Measurements from ENCODE around the gene RPL14.

The RPL14 gene

DNA sequence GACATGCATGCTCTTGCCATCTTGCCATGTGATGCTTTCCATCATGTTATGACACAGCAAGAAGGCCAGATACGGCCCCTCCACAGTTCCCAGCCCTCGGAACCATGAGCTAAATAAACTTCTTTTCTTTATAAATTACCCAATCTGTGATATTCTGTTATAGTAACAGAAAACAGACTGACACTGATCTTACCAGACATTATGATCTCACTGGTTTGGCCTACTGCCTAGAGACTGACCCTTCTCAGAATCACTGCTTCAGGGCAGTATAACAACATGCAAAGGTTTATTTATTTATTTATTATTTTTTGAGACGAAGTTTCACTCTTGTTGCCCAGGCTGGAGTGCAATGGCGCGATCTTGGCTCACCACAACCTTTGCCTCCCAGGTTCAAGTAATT lies 33.8 kb downstream of the RPL14 start:
- TF ChIP-seq CTCF (conservative IDR thresholded peaks at IDR 0.05; ENCODE audit: low read length) (no peak), EZH2phosphoT487 (IDR thresholded peaks at IDR 0.05; ENCODE audit: borderline replicate concordance) (no peak)
- no peak overlapping the region for H3K4me2 ChIP-seq (ENCODE audit: low read depth, low read length, poor library complexity, severe bottlenecking)
- peaks cover 12% of the 10 kb centered on the region; the same call in 1 of the 2 replicates for H3K36me3 ChIP-seq (ENCODE audit: insufficient read depth, low read length)
- H3K9ac ChIP-seq (ENCODE audit: low read depth, low read length, poor library complexity, severe bottlenecking) = no peak overlapping the region
- no peak overlapping the region for H3K4me3 ChIP-seq (ENCODE audit: low read length, poor library complexity, severe bottlenecking)
- H3F3A ChIP-seq (ENCODE audit: low read depth) = no peaks in the 10 kb centered on the region
- no peak overlapping the region for H2AFZ ChIP-seq (ENCODE audit: low read length)
- H3K4me1 ChIP-seq (ENCODE audit: insufficient read depth, low read length, poor library complexity, severe bottlenecking) = no peaks in the 10 kb centered on the region
- no peaks in the 10 kb centered on the region for H3K27me3 ChIP-seq (ENCODE audit: insufficient read depth, low read length, poor library complexity, severe bottlenecking)
- no peaks in the 10 kb centered on the region for H3K79me2 ChIP-seq (ENCODE audit: insufficient read depth, low read length)
- no peaks in the 10 kb centered on the region for H4K20me1 ChIP-seq (ENCODE audit: insufficient read depth, low read length, poor library complexity, severe bottlenecking)
- H3K9me2 ChIP-seq (replicated peaks; ENCODE audit: low read depth, low read length) = no peaks in the 10 kb centered on the region
- H3K9me3 ChIP-seq (ENCODE audit: insufficient read depth, low read depth, low read length) = peaks cover 16% of the 10 kb centered on the region; the same call in 1 of the 2 replicates

- no peak overlapping the region for H3K4me2 ChIP-seq (ENCODE audit: low read depth, low read length, poor library complexity, severe bottlenecking)
- no peaks in the 10 kb centered on the region for H3F3A ChIP-seq (ENCODE audit: low read depth)
- H3K9ac ChIP-seq (ENCODE audit: low read depth, low read length, poor library complexity, severe bottlenecking) = no peak overlapping the region
- no peaks in the 10 kb centered on the region for H3K27me3 ChIP-seq (ENCODE audit: insufficient read depth, low read length, poor library complexity, severe bottlenecking)
- H2AFZ ChIP-seq (ENCODE audit: low read length) = no peak overlapping the region
- H3K79me2 ChIP-seq (ENCODE audit: insufficient read depth, low read length) = no peaks in the 10 kb centered on the region
- no peaks in the 10 kb centered on the region for H3K9me3 ChIP-seq (ENCODE audit: insufficient read depth, low read depth, low read length)
- no peaks in the 10 kb centered on the region for H3K36me3 ChIP-seq (ENCODE audit: insufficient read depth, low read length)
- no peaks in the 10 kb centered on the region for H4K20me1 ChIP-seq (ENCODE audit: insufficient read depth, low read length, poor library complexity, severe bottlenecking)
- TF ChIP-seq EZH2phosphoT487 (IDR thresholded peaks at IDR 0.05; ENCODE audit: borderline replicate concordance) (no peak), CTCF (conservative IDR thresholded peaks at IDR 0.05; ENCODE audit: low read length) (no peak)
- no peak overlapping the region for H3K4me3 ChIP-seq (ENCODE audit: low read length, poor library complexity, severe bottlenecking)
- H3K9me2 ChIP-seq (replicated peaks; ENCODE audit: low read depth, low read length) = no peaks in the 10 kb centered on the region
- no peaks in the 10 kb centered on the region for H3K4me1 ChIP-seq (ENCODE audit: insufficient read depth, low read length, poor library complexity, severe bottlenecking)
These were observed 37.6 kb downstream of the RPL14 start for GRCh38 chr3:40494698-40495097.

GRCh38 chr3:40497288-40497687 lies 40.1 kb downstream of the RPL14 start:
- H4K20me1 ChIP-seq (ENCODE audit: insufficient read depth, low read length, poor library complexity, severe bottlenecking) = no peaks in the 10 kb centered on the region
- no peaks in the 10 kb centered on the region for H3F3A ChIP-seq (ENCODE audit: low read depth)
- no peaks in the 10 kb centered on the region for H3K9me2 ChIP-seq (replicated peaks; ENCODE audit: low read depth, low read length)
- H3K9me3 ChIP-seq (ENCODE audit: insufficient read depth, low read depth, low read length) = no peaks in the 10 kb centered on the region
- H3K27me3 ChIP-seq (ENCODE audit: insufficient read depth, low read length, poor library complexity, severe bottlenecking) = no peaks in the 10 kb centered on the region
- H3K36me3 ChIP-seq (ENCODE audit: insufficient read depth, low read length) = no peaks in the 10 kb centered on the region
- no peak overlapping the region for H3K4me2 ChIP-seq (ENCODE audit: low read depth, low read length, poor library complexity, severe bottlenecking)
- no peak overlapping the region for H3K9ac ChIP-seq (ENCODE audit: low read depth, low read length, poor library complexity, severe bottlenecking)
- H2AFZ ChIP-seq (ENCODE audit: low read length) = no peak overlapping the region
- no peaks in the 10 kb centered on the region for H3K4me1 ChIP-seq (ENCODE audit: insufficient read depth, low read length, poor library complexity, severe bottlenecking)
- TF ChIP-seq EZH2phosphoT487 (IDR thresholded peaks at IDR 0.05; ENCODE audit: borderline replicate concordance) (no peak), CTCF (conservative IDR thresholded peaks at IDR 0.05; ENCODE audit: low read length) (no peak)
- H3K4me3 ChIP-seq (ENCODE audit: low read length, poor library complexity, severe bottlenecking) = no peak overlapping the region
- H3K79me2 ChIP-seq (ENCODE audit: insufficient read depth, low read length) = no peaks in the 10 kb centered on the region

Measured in Loucy (cell line).